Nephron progenitor cell (in vitro differentiated cells): ENCODE measurements around the gene CFAP61.

Experiments
- DNase-seq: peaks from one replicate; pipeline ENCODE4 v3.0.0; 2021
- H3K27ac Mint-ChIP-seq: 2 replicates; pipeline ENCODE4 v1.8.0; 2021; ENCODE audit warnings: mild to moderate bottlenecking, moderate library complexity, mixed read lengths
- H3K27me3 Mint-ChIP-seq: 2 replicates; pipeline ENCODE4 v1.8.0; 2021; ENCODE audit warnings: mild to moderate bottlenecking, low read depth, mixed read lengths; ENCODE audit not compliant: poor library complexity
- H3K36me3 Mint-ChIP-seq: 2 replicates; pipeline ENCODE4 v1.8.0; 2021; ENCODE audit warnings: low read depth, mixed read lengths
- H3K4me1 Mint-ChIP-seq: 2 replicates; pipeline ENCODE4 v1.8.0; 2021; ENCODE audit warnings: mixed read lengths
- H3K4me3 Mint-ChIP-seq: 2 replicates; pipeline ENCODE4 v1.8.0; 2021; ENCODE audit warnings: mild to moderate bottlenecking, moderate library complexity, mixed read lengths
- H3K9me3 Mint-ChIP-seq: 2 replicates; pipeline ENCODE4 v1.8.0; 2021; ENCODE audit warnings: mild to moderate bottlenecking, moderate library complexity, mixed read lengths
- TF ChIP-seq, protein P1 (sequence below): fragments of 200-600 bp; sonication (generic); IDR thresholded peaks from 2 replicates; pipeline ENCODE4 v1.5.0; 2021; ENCODE audit warnings: antibody characterized with exemption

CFAP61 gene

DNA sequence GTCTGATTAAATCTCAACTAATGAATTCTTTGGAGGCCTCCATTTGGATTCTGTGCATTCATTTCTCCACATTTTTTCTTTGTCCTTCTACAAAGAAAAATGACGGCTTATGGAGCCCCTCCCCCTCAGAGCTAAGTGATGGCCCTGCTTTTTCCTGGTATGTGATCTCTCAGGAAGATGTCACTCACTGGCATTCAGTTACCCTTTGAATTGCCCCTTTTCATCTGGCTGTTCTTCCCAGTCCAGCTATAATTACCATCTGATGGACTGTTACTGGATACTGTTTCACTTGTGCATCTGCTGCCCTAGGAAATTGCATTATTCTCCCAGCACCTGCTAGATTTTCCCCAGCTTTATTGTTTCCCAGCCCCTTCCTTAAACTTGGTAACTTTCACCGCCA lies 151.9 kb downstream of the CFAP61 start:
- TF ChIP-seq, protein P1, sequence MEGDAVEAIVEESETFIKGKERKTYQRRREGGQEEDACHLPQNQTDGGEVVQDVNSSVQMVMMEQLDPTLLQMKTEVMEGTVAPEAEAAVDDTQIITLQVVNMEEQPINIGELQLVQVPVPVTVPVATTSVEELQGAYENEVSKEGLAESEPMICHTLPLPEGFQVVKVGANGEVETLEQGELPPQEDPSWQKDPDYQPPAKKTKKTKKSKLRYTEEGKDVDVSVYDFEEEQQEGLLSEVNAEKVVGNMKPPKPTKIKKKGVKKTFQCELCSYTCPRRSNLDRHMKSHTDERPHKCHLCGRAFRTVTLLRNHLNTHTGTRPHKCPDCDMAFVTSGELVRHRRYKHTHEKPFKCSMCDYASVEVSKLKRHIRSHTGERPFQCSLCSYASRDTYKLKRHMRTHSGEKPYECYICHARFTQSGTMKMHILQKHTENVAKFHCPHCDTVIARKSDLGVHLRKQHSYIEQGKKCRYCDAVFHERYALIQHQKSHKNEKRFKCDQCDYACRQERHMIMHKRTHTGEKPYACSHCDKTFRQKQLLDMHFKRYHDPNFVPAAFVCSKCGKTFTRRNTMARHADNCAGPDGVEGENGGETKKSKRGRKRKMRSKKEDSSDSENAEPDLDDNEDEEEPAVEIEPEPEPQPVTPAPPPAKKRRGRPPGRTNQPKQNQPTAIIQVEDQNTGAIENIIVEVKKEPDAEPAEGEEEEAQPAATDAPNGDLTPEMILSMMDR, result no peak
- Mint-ChIP-seq H3K27ac (no peak overlapping the region), H3K4me3 (no peak overlapping the region)

DNA sequence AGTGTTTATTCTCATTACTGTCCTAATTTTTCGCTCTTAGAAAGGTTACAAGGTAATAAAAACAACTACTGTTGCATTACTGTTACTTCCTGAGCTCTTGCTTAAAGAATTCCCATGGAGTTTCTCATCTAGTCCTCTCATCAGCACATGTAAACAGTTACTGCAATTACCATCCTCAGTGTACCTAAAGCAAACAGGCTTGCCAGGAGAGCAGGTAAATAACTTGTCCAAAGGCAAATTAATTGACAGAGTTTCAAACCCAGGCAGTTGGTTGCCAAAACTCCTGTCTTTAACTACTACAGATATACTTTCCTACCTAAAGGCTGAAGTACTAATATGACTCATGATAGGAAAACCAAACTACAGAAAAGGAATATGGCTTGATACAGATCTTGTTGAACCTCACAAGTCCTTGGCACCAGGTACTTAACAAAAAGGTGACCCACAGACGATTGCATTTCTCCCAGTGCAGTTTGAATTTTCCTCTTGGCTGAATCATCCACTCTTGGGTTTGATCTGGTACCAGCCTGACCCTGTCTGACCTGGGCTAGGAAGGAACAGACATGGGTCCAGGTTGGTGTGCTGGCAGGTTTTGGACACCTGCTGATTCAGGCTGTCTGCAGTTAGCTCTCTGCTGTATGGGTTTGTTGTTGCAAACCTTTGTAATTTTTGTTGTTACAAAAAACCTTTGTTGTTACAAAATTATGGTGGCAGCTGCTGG lies 153.0 kb downstream of the CFAP61 start:
- H3K27ac Mint-ChIP-seq, result no peak overlapping the region
- peaks cover 42% of the 10 kb centered on the region for H3K4me1 Mint-ChIP-seq
- no peak overlapping the region for H3K4me3 Mint-ChIP-seq
- no peaks in the 10 kb centered on the region for H3K9me3 Mint-ChIP-seq
- H3K36me3 Mint-ChIP-seq, result no peaks in the 10 kb centered on the region
- TF ChIP-seq, protein P1, result no peak
- peaks cover 9% of the 10 kb centered on the region for H3K27me3 Mint-ChIP-seq
- no peak for DNase-seq

More for the DNA sequence above, 151.9 kb downstream of the CFAP61 start:
- Mint-ChIP-seq H3K9me3 (no peaks in the 10 kb centered on the region), H3K27me3 (peaks cover 9% of the 10 kb centered on the region), H3K4me1 (peaks cover 48% of the 10 kb centered on the region), H3K36me3 (no peaks in the 10 kb centered on the region)
- no peak for DNase-seq

DNA sequence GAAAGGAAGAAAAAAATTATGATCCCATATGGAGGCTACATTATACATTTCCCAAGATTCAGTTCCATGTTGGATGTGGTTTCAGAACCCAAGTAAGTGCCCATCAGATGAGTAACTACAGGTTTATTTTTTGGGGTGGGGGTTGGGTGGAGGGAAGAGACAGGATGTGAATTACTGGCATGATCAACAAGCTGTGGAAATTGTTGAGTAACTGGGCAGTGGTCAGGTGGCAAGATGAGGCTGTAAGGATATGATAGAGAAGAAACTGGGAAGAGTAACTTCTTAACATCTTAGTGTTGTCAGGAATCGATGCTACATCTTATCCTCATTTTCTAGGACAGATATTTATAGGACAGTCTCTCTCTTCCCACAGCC lies 153.5 kb downstream of the CFAP61 start:
- no peaks in the 10 kb centered on the region for H3K9me3 Mint-ChIP-seq
- no peak overlapping the region for H3K27ac Mint-ChIP-seq
- no peaks in the 10 kb centered on the region for H3K36me3 Mint-ChIP-seq
- DNase-seq, result no peak
- TF ChIP-seq, protein P1, result no peak
- peaks cover 43% of the 10 kb centered on the region for H3K4me1 Mint-ChIP-seq
- no peak overlapping the region for H3K4me3 Mint-ChIP-seq
- peaks cover 9% of the 10 kb centered on the region for H3K27me3 Mint-ChIP-seq

DNA sequence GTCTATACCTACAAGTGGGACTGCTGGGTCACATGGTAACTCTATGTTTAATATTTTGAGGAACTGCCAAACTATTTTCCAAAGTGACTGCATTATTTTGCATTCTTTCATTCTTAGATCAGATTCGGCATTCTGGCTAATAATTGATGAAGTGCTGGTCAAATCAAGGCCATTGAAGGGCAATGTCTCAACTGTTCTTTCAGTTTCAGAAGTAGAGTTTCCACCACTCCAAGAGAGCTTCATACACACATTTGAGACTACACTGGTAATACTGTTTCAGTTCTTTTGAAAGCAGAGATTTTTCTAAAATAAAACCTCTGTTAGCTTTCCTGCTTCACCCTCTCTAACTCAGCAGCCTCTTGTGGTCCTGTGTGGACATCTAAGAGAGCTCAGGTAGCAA lies 154.5 kb downstream of the CFAP61 start:
- TF ChIP-seq, protein P1, result no peak
- H3K36me3 Mint-ChIP-seq, result no peaks in the 10 kb centered on the region
- no peak overlapping the region for H3K27ac Mint-ChIP-seq
- DNase-seq, result no peak
- H3K4me1 Mint-ChIP-seq, result peaks cover 46% of the 10 kb centered on the region
- no peaks in the 10 kb centered on the region for H3K9me3 Mint-ChIP-seq
- H3K4me3 Mint-ChIP-seq, result no peak overlapping the region
- H3K27me3 Mint-ChIP-seq, result peaks cover 9% of the 10 kb centered on the region

DNA sequence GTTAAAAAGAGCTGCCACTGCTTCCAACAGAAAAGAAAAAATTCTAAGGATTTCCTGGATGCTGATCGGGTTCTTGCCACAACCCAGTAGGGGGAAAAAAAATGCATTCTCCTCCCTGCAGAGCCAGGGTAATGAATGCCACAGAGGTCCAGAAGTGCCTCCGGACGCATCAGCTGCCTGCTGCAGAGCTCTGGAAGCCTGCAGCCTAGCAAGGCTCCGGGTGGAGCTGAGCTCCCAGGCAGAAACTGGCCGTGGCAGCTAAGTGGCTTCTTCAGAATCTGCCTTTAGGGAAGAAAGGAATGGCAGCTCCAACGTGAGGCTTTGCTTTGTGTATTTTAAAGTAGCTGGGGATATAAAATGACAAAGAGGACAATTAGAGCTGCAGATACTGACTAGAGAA lies 155.0 kb downstream of the CFAP61 start:
- Mint-ChIP-seq H3K27me3 (peaks cover 9% of the 10 kb centered on the region), H3K27ac (no peak overlapping the region), H3K9me3 (no peaks in the 10 kb centered on the region), H3K4me3 (no peak overlapping the region), H3K36me3 (no peaks in the 10 kb centered on the region), H3K4me1 (peaks cover 51% of the 10 kb centered on the region)
- no peak for DNase-seq
- TF ChIP-seq, protein P1, result no peak

DNA sequence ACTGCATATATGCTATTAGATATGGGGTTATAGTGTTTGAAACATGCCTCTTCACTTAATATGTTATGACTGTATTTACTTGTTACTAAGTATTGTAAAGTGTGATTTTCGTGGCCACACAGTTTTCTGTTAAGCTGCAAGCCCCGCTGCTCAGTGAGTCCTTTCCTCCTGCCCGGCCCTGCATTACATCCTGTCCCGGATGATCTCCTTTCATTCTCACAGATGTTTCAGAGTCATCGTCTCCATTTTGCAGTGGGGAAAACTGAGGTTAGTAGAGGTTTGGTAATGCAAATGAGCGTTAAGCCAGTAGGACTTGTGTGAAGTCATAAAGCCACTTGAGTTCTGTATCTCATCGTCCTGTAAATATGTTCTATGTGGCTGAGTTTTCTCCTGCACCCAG lies 155.5 kb downstream of the CFAP61 start:
- H3K36me3 Mint-ChIP-seq, result no peaks in the 10 kb centered on the region
- no peak for DNase-seq
- TF ChIP-seq, protein P1, result no peak
- no peak overlapping the region for H3K27ac Mint-ChIP-seq
- no peaks in the 10 kb centered on the region for H3K9me3 Mint-ChIP-seq
- H3K4me1 Mint-ChIP-seq, result peaks cover 56% of the 10 kb centered on the region
- H3K4me3 Mint-ChIP-seq, result no peak overlapping the region
- peaks cover 9% of the 10 kb centered on the region for H3K27me3 Mint-ChIP-seq
